OCI-LY7 (cell line): ENCODE results near the gene ACTC1. TPM values are rescaled to one million over a fixed set of nuclear protein-coding genes. Genes with fewer than 3 reads are reported as not detected.

ENCODE experiments used
- BruUV-seq: library from RNA; stranded (reverse); fragments of 400-500 nt; replicated peaks from 2 replicates; lab custom pipeline; 2021; lab: Mats Ljungman, UMichigan
- CTCF ChIA-PET: fragments of 300-600 bp; sonication (Branson Sonifier 250); formaldehyde crosslinking; loops from one replicate; lab custom pipeline; 2022; ENCODE audit warnings: antibody characterized with exemption; ENCODE audit not compliant: unreplicated experiment; lab: Charles Lee
- POLR2A ChIA-PET: fragments of 300-600 bp; sonication (Branson Sonifier 250); formaldehyde crosslinking; loops from one replicate; lab custom pipeline; 2022; ENCODE audit warnings: antibody characterized with exemption; lab: Charles Lee
- DNase-seq: peaks from one replicate; pipeline ENCODE4 v3.0.0-alpha.2; 2015; ENCODE audit warnings: low spot score
- H2AFZ ChIP-seq: fragments of 200-600 bp; sonication (generic), shearing (Covaris generic); 2 replicates; pipeline ENCODE4 v1.6.1; 2014; ENCODE audit warnings: mild to moderate bottlenecking, antibody characterized with exemption, low read length, moderate library complexity
- H3K27ac ChIP-seq: fragments of 200-600 bp; sonication (generic); 2 replicates; pipeline ENCODE4 v1.5.1; 2014; ENCODE audit warnings: mixed run types, low read depth, mild to moderate bottlenecking, moderate library complexity, low read length, inconsistent platforms; ENCODE audit not compliant: poor library complexity, severe bottlenecking
- H3K36me3 ChIP-seq: fragments of 200-600 bp; sonication (generic); 2 replicates; pipeline ENCODE4 v1.6.1; 2014; ENCODE audit warnings: mild to moderate bottlenecking, antibody characterized with exemption, low read length, moderate library complexity, mixed read lengths; ENCODE audit not compliant: insufficient read depth
- H3K4me1 ChIP-seq: fragments of 200-600 bp; sonication (generic); 2 replicates; pipeline ENCODE4 v1.5.1; 2014; ENCODE audit warnings: mild to moderate bottlenecking, low read length; ENCODE audit not compliant: insufficient read depth, poor library complexity, severe bottlenecking
- H3K4me2 ChIP-seq: fragments of 200-600 bp; sonication (generic); 2 replicates; pipeline ENCODE4 v1.6.1; 2014; ENCODE audit warnings: mild to moderate bottlenecking, low read length
- H3K4me3 ChIP-seq: fragments of 200-600 bp; sonication (generic); 2 replicates; pipeline ENCODE4 v1.5.1; 2014; ENCODE audit warnings: mild to moderate bottlenecking, low read depth, low read length; ENCODE audit not compliant: poor library complexity, severe bottlenecking
- H3K79me2 ChIP-seq: fragments of 200-600 bp; sonication (generic); 2 replicates; pipeline ENCODE4 v1.6.1; 2016; ENCODE audit warnings: low read depth, mild to moderate bottlenecking, low read length, moderate library complexity, mixed read lengths; ENCODE audit not compliant: insufficient read depth
- H3K9me2 ChIP-seq: fragments of 200-600 bp; sonication (generic); 2 replicates; pipeline ENCODE4 v1.6.1; 2016; ENCODE audit warnings: mild to moderate bottlenecking, low read length, mixed read lengths; ENCODE audit not compliant: insufficient read depth
- H3K9me3 ChIP-seq: fragments of 200-600 bp; sonication (generic); 2 replicates; pipeline ENCODE4 v1.6.1; 2014; ENCODE audit warnings: mild to moderate bottlenecking, mixed run types, low read length, mixed read lengths
- H4K20me1 ChIP-seq: fragments of 200-600 bp; sonication (generic); 2 replicates; pipeline ENCODE4 v1.6.1; 2014; ENCODE audit warnings: mild to moderate bottlenecking, antibody characterized with exemption, low read length, moderate library complexity, mixed read lengths; ENCODE audit not compliant: insufficient read depth
- CTCF ChIP-seq: fragments of 200-600 bp; sonication (generic); conservative IDR thresholded peaks from 2 replicates; pipeline ENCODE4 v1.5.1; 2014; ENCODE audit warnings: mild to moderate bottlenecking, antibody characterized with exemption, low read length, moderate library complexity, mixed read lengths
- EZH2phosphoT487 ChIP-seq: fragments of 200-600 bp; sonication (generic); IDR thresholded peaks from 2 replicates; pipeline ENCODE4 v1.6.1; 2018; ENCODE audit warnings: low read depth, borderline replicate concordance, mild to moderate bottlenecking, mixed run types, antibody characterized with exemption, low read length, moderate library complexity, mixed read lengths
- intact Hi-C: fragments of 100-400 bp; cut with micrococcal nuclease; formaldehyde crosslinking; loops from one replicate; pipeline ENCODE4 v1.10.0; 2022; ENCODE audit not compliant: unreplicated experiment
- total RNA-seq, 2 experiments: library from RNA; depleted of rRNA in 1 of 2; stranded (reverse); fragments of >200 nt in 1 of 2; shearing (Covaris generic) in 1 of 2; gene quantifications; 2 replicates each; pipeline ENCODE4 v1.2.3, GENCODE V29; 2014 to 2022

Gene ACTC1
- total RNA-seq, 2 experiments from 2014 or later: not detected

- TF ChIP-seq CTCF: no peak
- no peak for TF ChIP-seq EZH2phosphoT487
- Histone ChIP-seq H3K4me2 (no peak overlapping the region), H3K36me3 (no peaks in the 10 kb centered on the region), H3K9me3 (no peaks in the 10 kb centered on the region), H3K4me1 (no peaks in the 10 kb centered on the region), H3K9me2 (no peaks in the 10 kb centered on the region), H3K27ac (no peak overlapping the region), H4K20me1 (no peaks in the 10 kb centered on the region), H3K79me2 (no peaks in the 10 kb centered on the region), H3K4me3 (no peak overlapping the region), H2AFZ (no peak overlapping the region)
- ChIA-PET POLR2A (interaction anchor here (1.0 kb wide), 1 partner anchor 12 kb away, joined by 3 read pairs; no protein-coding TSS in a partner anchor), CTCF (no interaction called here)
- DNase-seq: no peak
- BruUV-seq: no TSS peak
- intact Hi-C loops: no loop called here
Observed at GRCh38 chr15:34804113-34804512, 8.8 kb upstream of the ACTC1 start.

GRCh38 chr15:34802803-34803750 is 7.7 kb upstream of the ACTC1 start:
- H4K20me1 ChIP-seq: no peaks in the 10 kb centered on the region
- no peak overlapping the region for H3K27ac ChIP-seq
- ChIA-PET CTCF (no interaction called here), POLR2A (interaction anchor here (1.0 kb wide), 1 partner anchor 13 kb away, joined by 3 read pairs; no protein-coding TSS in a partner anchor)
- no peak overlapping the region for H3K4me3 ChIP-seq
- H3K9me2 ChIP-seq: no peaks in the 10 kb centered on the region
- no peak overlapping the region for H3K4me2 ChIP-seq
- intact Hi-C loops: no loop called here
- H3K9me3 ChIP-seq: no peaks in the 10 kb centered on the region
- BruUV-seq: no TSS peak
- no peaks in the 10 kb centered on the region for H3K36me3 ChIP-seq
- TF ChIP-seq CTCF: no peak
- no peak for TF ChIP-seq EZH2phosphoT487
- DNase-seq: no peak
- no peak overlapping the region for H2AFZ ChIP-seq
- H3K79me2 ChIP-seq: no peaks in the 10 kb centered on the region
- no peaks in the 10 kb centered on the region for H3K4me1 ChIP-seq

- H4K20me1 ChIP-seq: no peaks in the 10 kb centered on the region
- TF ChIP-seq EZH2phosphoT487 (no peak), CTCF (no peak)
- H3K4me3 ChIP-seq: no peak overlapping the region
- intact Hi-C loops: no loop called here
- POLR2A ChIA-PET: no interaction called here
- H2AFZ ChIP-seq: no peak overlapping the region
- CTCF ChIA-PET: no interaction called here
- no peak for DNase-seq
- H3K27ac ChIP-seq: no peak overlapping the region
- no peaks in the 10 kb centered on the region for H3K9me3 ChIP-seq
- H3K36me3 ChIP-seq: no peaks in the 10 kb centered on the region
- no TSS peak for BruUV-seq
- H3K9me2 ChIP-seq: no peaks in the 10 kb centered on the region
- H3K4me1 ChIP-seq: no peaks in the 10 kb centered on the region
- H3K4me2 ChIP-seq: no peak overlapping the region
- H3K79me2 ChIP-seq: no peaks in the 10 kb centered on the region
Observed at GRCh38 chr15:34802371-34802770, 7.0 kb upstream of the ACTC1 start.
